Omental fat pad (tissue), 4 donors: ENCODE results near the gene RPA3. TPM values are rescaled to one million over a fixed set of nuclear protein-coding genes. Genes with fewer than 3 reads are reported as not detected.

Source experiments
- total RNA-seq, 4 donors: library from RNA; depleted of rRNA; stranded (reverse); fragments of >200 nt; gene quantifications; one replicate each; pipeline ENCODE4 v1.1.0, GENCODE V29; 2016

The RPA3 gene
- total RNA-seq, 4 donors from 2014 or later: 9.7 to 19.3 (median 17.9) TPM

Other genes starting within 250 kb of the RPA3 start
- 1 to 10 TPM in 1 of 4 donors, under 1 TPM in 3; 0.25 to 3.0 (median 0.65) TPM for gene COL28A1, start 182.7 kb downstream of the RPA3 start, total RNA-seq
- 10 to 100 TPM; 28.4 to 61.7 (median 41.5) TPM for gene MIOS, start 151.7 kb downstream of the RPA3 start, total RNA-seq
- gene UMAD1, start 77.9 kb downstream of the RPA3 start, total RNA-seq: 10 to 100 TPM in 3 of 4 donors, 1 to 10 TPM in 1; 5.6 to 13.2 (median 12.1) TPM